ENCODE data around the gene MTUS2. TPM values are rescaled to one million over a fixed set of nuclear protein-coding genes. Genes with fewer than 3 reads are reported as not detected.

Gene MTUS2
- total RNA-seq, 4 donors from 2014 or later, result 0.16 to 0.75 (median 0.24) TPM

DNA sequence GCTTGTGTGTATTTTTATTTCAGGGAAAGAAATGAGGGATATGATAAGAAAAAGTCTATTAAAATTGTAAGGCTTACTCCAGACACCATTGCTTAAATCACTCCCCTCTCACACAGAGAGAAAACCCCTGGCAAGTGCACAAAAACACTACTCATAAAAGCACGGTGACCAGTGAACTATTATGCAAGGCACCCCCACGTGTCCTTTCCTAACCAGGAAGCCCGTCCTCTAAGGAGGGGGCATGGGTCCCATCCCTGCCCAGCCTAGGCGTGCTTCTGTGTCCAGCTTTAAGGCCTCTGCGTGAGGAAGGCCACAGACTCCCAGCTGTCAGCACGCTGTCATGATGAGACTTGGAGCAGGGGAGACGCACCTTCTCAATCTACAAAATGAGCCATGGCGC is 691.8 kb downstream of the MTUS2 start:
- 53 to 76% methylated on average over 3 to 8 of the region's 8 CpGs for WGBS, 2 donors (ENCODE audit: low coverage in 1 of 2)
- intact Hi-C loops (cut with DNase I; ENCODE audit: low total_unique reads) (loop anchor here (10.0 kb wide), 1 partner anchor 83 kb away; the partner anchor contains the start of gene SLC7A1), in situ Hi-C loops (cut with MboI; ENCODE audit: low pct_ligation_motif_present in 1 of 4, low pct_unique_long_range_greater_than_20kb in 1 of 4, low sequenced_read_pairs in 3 of 4) (loop anchor here (10.0 to 25.0 kb wide), 3 partner anchors 200 to 603 kb away; no protein-coding TSS in a partner anchor)
- peaks cover 0 to 10% (median 0%) of the 10 kb centered on the region in 4 donors for H3K36me3 ChIP-seq
- no peak overlapping the region for H3K27ac ChIP-seq
- no peak overlapping the region for H3K4me3 ChIP-seq
- H3K27me3 ChIP-seq, result no peaks in the 10 kb centered on the region
- peaks cover 0 to 7% (median 4%) of the 10 kb centered on the region in 4 donors for H3K4me1 ChIP-seq
- TF ChIP-seq, protein P1, sequence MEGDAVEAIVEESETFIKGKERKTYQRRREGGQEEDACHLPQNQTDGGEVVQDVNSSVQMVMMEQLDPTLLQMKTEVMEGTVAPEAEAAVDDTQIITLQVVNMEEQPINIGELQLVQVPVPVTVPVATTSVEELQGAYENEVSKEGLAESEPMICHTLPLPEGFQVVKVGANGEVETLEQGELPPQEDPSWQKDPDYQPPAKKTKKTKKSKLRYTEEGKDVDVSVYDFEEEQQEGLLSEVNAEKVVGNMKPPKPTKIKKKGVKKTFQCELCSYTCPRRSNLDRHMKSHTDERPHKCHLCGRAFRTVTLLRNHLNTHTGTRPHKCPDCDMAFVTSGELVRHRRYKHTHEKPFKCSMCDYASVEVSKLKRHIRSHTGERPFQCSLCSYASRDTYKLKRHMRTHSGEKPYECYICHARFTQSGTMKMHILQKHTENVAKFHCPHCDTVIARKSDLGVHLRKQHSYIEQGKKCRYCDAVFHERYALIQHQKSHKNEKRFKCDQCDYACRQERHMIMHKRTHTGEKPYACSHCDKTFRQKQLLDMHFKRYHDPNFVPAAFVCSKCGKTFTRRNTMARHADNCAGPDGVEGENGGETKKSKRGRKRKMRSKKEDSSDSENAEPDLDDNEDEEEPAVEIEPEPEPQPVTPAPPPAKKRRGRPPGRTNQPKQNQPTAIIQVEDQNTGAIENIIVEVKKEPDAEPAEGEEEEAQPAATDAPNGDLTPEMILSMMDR (IDR thresholded peaks at IDR 0.05), result no peak
- TF ChIP-seq POLR2A (IDR thresholded peaks at IDR 0.05), result no peak
- H3K9me3 ChIP-seq, result no peaks in the 10 kb centered on the region
- no peak for DNase-seq

DNA sequence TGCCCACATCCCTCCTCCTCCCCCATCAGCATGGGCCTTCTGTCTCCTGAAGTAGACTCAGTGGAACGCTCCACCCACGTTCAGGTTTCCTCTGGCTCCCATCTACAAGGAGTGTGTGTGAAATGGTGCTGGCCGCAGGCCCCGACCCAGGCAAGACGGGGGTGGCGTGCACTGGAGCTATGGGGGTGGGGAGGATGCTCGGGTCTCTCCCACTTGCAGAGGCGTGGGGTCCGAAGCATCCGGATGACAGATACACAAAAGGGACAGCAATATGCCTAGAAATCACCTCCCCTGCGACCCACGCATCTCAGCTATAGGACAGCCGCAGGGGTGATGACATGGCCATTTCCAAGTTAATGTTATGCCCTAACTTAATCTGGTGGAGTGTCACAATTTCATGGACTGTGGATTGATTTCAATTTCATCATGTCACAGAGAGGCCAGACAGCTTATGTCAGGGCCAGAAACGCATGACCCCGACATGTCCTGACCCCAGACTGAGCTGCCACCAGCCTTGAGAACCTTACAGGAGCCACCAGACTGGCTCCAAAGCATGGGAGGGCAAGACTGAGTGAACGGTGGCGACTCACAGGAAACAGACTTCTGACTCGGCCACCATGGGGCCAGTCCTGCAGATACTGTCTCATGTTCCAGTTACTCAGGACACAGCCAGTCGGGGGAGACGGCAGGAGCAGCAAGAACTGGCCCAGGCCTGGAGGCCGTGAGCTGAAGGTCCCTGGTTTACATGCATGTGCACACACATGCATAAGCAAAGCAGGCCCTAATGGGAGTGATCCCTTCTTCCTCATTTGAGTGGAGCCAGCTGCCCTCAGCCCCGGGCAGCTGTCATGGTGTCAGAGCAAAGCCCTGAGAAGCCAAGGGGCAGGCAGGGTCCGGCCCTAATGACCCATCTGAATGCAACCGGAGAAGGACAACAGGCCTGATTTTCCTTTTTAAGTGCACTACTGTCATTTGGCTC is 693.2 kb downstream of the MTUS2 start:
- Histone ChIP-seq H3K9me3 (no peaks in the 10 kb centered on the region), H3K27ac (no peak overlapping the region), H3K4me3 (no peak overlapping the region), H3K36me3 (peaks cover 0 to 14% (median 0%) of the 10 kb centered on the region in 4 donors), H3K27me3 (no peaks in the 10 kb centered on the region), H3K4me1 (peaks cover 0 to 4% (median 2%) of the 10 kb centered on the region in 4 donors)
- in situ Hi-C loops (cut with MboI; ENCODE audit: low pct_ligation_motif_present in 1 of 4, low pct_unique_long_range_greater_than_20kb in 1 of 4, low sequenced_read_pairs in 3 of 4) (loop anchor here (10.0 to 25.0 kb wide), 3 partner anchors 199 to 602 kb away; no protein-coding TSS in a partner anchor), intact Hi-C loops (cut with DNase I; ENCODE audit: low total_unique reads) (loop anchor here (10.0 kb wide), 1 partner anchor 82 kb away; the partner anchor contains the start of gene SLC7A1)
- no peak for DNase-seq
- TF ChIP-seq, protein P1 (IDR thresholded peaks at IDR 0.05), result no peak
- TF ChIP-seq POLR2A (IDR thresholded peaks at IDR 0.05), result no peak
- no peak for TF ChIP-seq POLR2AphosphoS5 (IDR thresholded peaks at IDR 0.05)
- no peak for TF ChIP-seq EP300 (IDR thresholded peaks at IDR 0.05; ENCODE audit: low read depth)
- WGBS, 2 donors (ENCODE audit: low coverage in 1 of 2), result 93 to 100% methylated on average over 5 to 24 of the region's 24 CpGs

DNA sequence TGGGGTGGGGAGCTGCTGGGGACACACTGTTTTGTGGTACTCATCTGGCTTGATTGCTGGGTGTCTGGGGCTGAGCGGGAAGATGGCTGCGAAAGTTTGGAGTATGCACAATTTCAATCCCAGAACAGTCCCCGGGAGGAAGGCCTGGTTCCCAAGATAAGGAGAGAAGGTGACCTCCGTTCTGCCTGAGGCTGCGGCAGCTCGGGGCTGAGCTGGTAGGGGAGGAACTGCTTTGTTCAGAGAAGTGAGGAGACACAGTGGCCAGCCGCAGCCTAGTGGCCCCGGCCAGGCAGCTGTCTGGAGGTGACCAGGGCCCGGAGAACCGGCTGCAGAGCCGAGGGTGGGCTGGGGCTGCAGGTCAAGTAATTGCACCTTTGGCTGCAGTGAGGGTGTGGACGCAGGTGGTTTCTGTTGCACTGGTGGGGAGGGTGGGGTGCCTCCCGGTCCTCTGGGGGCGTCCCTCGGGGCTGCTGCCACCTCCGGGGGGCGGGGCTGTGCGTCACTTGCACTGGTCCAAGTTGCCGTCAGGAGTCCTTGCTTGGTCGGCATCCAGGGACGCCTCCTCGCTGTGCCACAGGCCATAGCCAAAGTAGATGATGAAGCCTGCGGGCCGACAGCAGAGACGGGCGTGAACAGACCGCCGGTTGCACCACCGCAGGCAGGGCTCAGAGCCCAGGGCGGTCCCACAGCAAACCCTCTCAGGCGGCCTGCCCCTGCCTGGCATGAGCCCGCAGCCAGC is 694.0 kb downstream of the MTUS2 start:
- no peak overlapping the region for H3K27ac ChIP-seq
- H3K4me3 ChIP-seq, result no peak overlapping the region
- H3K36me3 ChIP-seq, result peaks cover 0 to 14% (median 2%) of the 10 kb centered on the region in 4 donors
- no peaks in the 10 kb centered on the region for H3K9me3 ChIP-seq
- no peaks in the 10 kb centered on the region for H3K4me1 ChIP-seq
- 92% methylated on average over 31 of the region's 32 CpGs; no CpG with 5 or more reads in 1 of the 2 donors for WGBS, 2 donors (ENCODE audit: low coverage in 1 of 2)
- in situ Hi-C loops (cut with MboI; ENCODE audit: low pct_ligation_motif_present in 1 of 4, low pct_unique_long_range_greater_than_20kb in 1 of 4, low sequenced_read_pairs in 3 of 4), result loop anchor here (10.0 to 25.0 kb wide), 3 partner anchors 198 to 601 kb away; no protein-coding TSS in a partner anchor
- no peak for DNase-seq
- TF ChIP-seq POLR2A (IDR thresholded peaks at IDR 0.05) (no peak), POLR2AphosphoS5 (IDR thresholded peaks at IDR 0.05) (no peak), EP300 (IDR thresholded peaks at IDR 0.05; ENCODE audit: low read depth) (no peak)
- TF ChIP-seq, protein P1 (IDR thresholded peaks at IDR 0.05), result no peak
- no peaks in the 10 kb centered on the region for H3K27me3 ChIP-seq
- intact Hi-C loops (cut with DNase I; ENCODE audit: low total_unique reads), result loop anchor here (10.0 kb wide), 1 partner anchor 81 kb away; the partner anchor contains the start of gene SLC7A1
